ENCODE data around the gene CS. TPM values are rescaled to one million over a fixed set of nuclear protein-coding genes. Genes with fewer than 3 reads are reported as not detected.

CS gene
- total and polyA plus RNA-seq, 2 experiments from 2014 or later, result 83.2 to 111 TPM

GRCh38 chr12:56258820-56259183 is 41.3 kb downstream of the CS start:
- Histone ChIP-seq H4K20me1 (ENCODE audit: insufficient read depth, poor library complexity, severe bottlenecking) (peaks cover 12% of the 10 kb centered on the region), H3K4me1 (ENCODE audit: insufficient read depth) (peaks cover 18% of the 10 kb centered on the region), H2AFZ (peak overlapping the region; percentile 99), H3K9me3 (ENCODE audit: low read depth) (no peaks in the 10 kb centered on the region), H3K79me2 (peaks cover 30% of the 10 kb centered on the region), H3K27me3 (no peaks in the 10 kb centered on the region), H3K9me2 (replicated peaks; ENCODE audit: insufficient read depth) (no peaks in the 10 kb centered on the region), H3K36me3 (replicated peaks; ENCODE audit: insufficient read depth, low read depth) (no peaks in the 10 kb centered on the region), H3K4me3 (peak overlapping the region; percentile 100), H3K27ac (peak overlapping the region; percentile 93), H3K4me2 (peak overlapping the region; percentile 93)
- WGBS (ENCODE audit: low lambda C conversion rate, missing lambda C conversion rate), result 35% methylated on average over 9 of the region's 9 CpGs
- DNase-seq (ENCODE audit: low spot score), result no peak
- TF ChIP-seq CTCF (IDR thresholded peaks at IDR 0.05; ENCODE audit: poor library complexity) (no peak), EZH2phosphoT487 (IDR thresholded peaks at IDR 0.05; ENCODE audit: low read depth, severe bottlenecking, unreplicated experiment) (no peak), EZH2 (IDR thresholded peaks at IDR 0.05; ENCODE audit: borderline replicate concordance) (no peak)

- WGBS (ENCODE audit: low lambda C conversion rate, missing lambda C conversion rate), result under 1% methylated on average over 50 of the region's 78 CpGs
- DNase-seq (ENCODE audit: low spot score), result peak; percentile 94
- Histone ChIP-seq H3K4me2 (peak within 1 kb of the TSS; percentile 93), H3K4me3 (peak within 1 kb of the TSS; percentile 100), H3K9me3 (ENCODE audit: low read depth) (no peaks in the 10 kb centered on the region), H4K20me1 (ENCODE audit: insufficient read depth, poor library complexity, severe bottlenecking) (peaks cover 12% of the 10 kb centered on the region), H3K4me1 (ENCODE audit: insufficient read depth) (peaks cover 18% of the 10 kb centered on the region), H3K9me2 (replicated peaks; ENCODE audit: insufficient read depth) (no peaks in the 10 kb centered on the region), H3K27me3 (no peaks in the 10 kb centered on the region), H3K27ac (peak within 1 kb of the TSS; percentile 93), H2AFZ (peak within 1 kb of the TSS; percentile 99), H3K36me3 (replicated peaks; ENCODE audit: insufficient read depth, low read depth) (no peaks in the 10 kb centered on the region), H3K79me2 (peaks cover 31% of the 10 kb centered on the region)
- TF ChIP-seq EZH2phosphoT487 (IDR thresholded peaks at IDR 0.05; ENCODE audit: low read depth, severe bottlenecking, unreplicated experiment), result no peak
- peak; percentile 60 for TF ChIP-seq CTCF (IDR thresholded peaks at IDR 0.05; ENCODE audit: poor library complexity)
- TF ChIP-seq EZH2 (IDR thresholded peaks at IDR 0.05; ENCODE audit: borderline replicate concordance), result no peak
These were observed 41.9 kb downstream of the CS start, which contains the start of gene ANKRD52 for GRCh38 chr12:56258068-56258819. TSS of gene ANKRD52 (minus strand) at chr12:56258384. CDS start at chr12:56258269, 115 bp downstream.

GRCh38 chr12:56257491-56258067 is 42.6 kb downstream of the CS start:
- 1% methylated on average over 21 of the region's 27 CpGs for WGBS (ENCODE audit: low lambda C conversion rate, missing lambda C conversion rate)
- no peaks in the 10 kb centered on the region for H3K9me3 ChIP-seq (ENCODE audit: low read depth)
- peak; percentile 61 for DNase-seq (ENCODE audit: low spot score)
- H3K27ac ChIP-seq, result peak overlapping the region; percentile 93
- no peaks in the 10 kb centered on the region for H3K36me3 ChIP-seq (replicated peaks; ENCODE audit: insufficient read depth, low read depth)
- peak overlapping the region; percentile 100 for H3K4me3 ChIP-seq
- H3K4me1 ChIP-seq (ENCODE audit: insufficient read depth), result peaks cover 18% of the 10 kb centered on the region
- TF ChIP-seq EZH2 (IDR thresholded peaks at IDR 0.05; ENCODE audit: borderline replicate concordance) (no peak), CTCF (IDR thresholded peaks at IDR 0.05; ENCODE audit: poor library complexity) (no peak), EZH2phosphoT487 (IDR thresholded peaks at IDR 0.05; ENCODE audit: low read depth, severe bottlenecking, unreplicated experiment) (no peak)
- H3K9me2 ChIP-seq (replicated peaks; ENCODE audit: insufficient read depth), result no peaks in the 10 kb centered on the region
- no peaks in the 10 kb centered on the region for H3K27me3 ChIP-seq
- peak overlapping the region; percentile 99 for H2AFZ ChIP-seq
- peaks cover 31% of the 10 kb centered on the region for H3K79me2 ChIP-seq
- peaks cover 12% of the 10 kb centered on the region for H4K20me1 ChIP-seq (ENCODE audit: insufficient read depth, poor library complexity, severe bottlenecking)
- H3K4me2 ChIP-seq, result peak overlapping the region; percentile 93
